GM12872 (cell line): Measurements from ENCODE around the gene SCG3.

Experiments used
- TF ChIP-seq, protein P1 (sequence below): IDR thresholded peaks from 3 replicates; pipeline ENCODE4 v1.5.1; 2011; ENCODE audit warnings: low read depth, mild to moderate bottlenecking, low read length, moderate library complexity; ENCODE audit not compliant: insufficient read depth

Gene SCG3

DNA sequence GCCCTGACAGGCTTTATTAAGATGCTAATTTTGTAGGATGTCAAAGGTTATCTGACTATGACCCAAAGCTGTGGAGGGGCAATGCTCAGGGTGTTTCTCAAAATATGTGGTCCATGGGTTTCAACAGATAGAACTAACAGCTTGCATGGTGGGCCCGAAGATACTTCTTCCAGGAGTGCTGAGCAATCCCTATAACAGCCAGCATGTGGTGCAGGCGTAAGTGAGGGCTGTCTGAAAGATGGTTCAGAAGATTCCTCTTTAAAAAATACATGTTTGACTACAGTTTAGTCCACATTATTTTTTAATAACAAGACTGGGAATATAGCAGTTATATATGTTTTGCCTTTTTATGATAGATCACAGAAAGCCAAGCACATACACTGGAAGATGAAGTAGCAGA is 7.6 kb downstream of the SCG3 start:
- TF ChIP-seq, protein P1, sequence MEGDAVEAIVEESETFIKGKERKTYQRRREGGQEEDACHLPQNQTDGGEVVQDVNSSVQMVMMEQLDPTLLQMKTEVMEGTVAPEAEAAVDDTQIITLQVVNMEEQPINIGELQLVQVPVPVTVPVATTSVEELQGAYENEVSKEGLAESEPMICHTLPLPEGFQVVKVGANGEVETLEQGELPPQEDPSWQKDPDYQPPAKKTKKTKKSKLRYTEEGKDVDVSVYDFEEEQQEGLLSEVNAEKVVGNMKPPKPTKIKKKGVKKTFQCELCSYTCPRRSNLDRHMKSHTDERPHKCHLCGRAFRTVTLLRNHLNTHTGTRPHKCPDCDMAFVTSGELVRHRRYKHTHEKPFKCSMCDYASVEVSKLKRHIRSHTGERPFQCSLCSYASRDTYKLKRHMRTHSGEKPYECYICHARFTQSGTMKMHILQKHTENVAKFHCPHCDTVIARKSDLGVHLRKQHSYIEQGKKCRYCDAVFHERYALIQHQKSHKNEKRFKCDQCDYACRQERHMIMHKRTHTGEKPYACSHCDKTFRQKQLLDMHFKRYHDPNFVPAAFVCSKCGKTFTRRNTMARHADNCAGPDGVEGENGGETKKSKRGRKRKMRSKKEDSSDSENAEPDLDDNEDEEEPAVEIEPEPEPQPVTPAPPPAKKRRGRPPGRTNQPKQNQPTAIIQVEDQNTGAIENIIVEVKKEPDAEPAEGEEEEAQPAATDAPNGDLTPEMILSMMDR = no peak; the same call in 2 of the 3 replicates

DNA sequence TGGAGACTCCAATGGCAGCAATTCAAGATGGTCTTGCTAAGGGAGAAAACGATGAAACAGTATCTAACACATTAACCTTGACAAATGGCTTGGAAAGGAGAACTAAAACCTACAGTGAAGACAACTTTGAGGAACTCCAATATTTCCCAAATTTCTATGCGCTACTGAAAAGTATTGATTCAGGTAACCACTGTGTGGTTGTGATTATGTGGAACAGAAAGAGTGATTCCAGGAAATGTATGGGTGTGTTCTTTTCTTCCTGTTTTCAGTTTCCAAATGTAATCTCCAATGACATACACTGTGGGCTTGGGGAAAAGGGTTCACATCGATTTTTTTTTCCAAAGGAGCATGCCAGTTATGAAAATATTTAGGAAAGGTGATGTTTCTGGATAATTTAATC is 10.9 kb downstream of the SCG3 start:
- TF ChIP-seq, protein P1 = no peak

DNA sequence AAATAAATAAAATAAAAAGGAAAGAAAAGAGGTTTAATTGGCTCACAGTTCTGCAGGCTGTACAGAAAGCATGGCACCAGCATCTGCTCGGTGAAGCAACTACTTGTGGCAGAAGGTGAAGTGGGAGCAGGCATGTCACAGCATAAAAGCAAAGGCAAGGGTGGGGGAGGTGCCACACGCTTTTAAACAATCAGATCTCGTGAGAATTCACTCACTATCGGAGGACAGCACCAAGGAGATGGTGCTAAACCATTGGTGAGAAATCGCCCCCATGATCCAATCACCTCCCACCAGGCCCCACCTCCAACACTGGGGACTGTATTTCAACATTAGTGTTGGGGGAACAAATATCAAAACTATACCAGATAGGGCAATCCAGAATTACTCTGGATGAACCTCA is 15.3 kb downstream of the SCG3 start:
- TF ChIP-seq, protein P1 = no peak

DNA sequence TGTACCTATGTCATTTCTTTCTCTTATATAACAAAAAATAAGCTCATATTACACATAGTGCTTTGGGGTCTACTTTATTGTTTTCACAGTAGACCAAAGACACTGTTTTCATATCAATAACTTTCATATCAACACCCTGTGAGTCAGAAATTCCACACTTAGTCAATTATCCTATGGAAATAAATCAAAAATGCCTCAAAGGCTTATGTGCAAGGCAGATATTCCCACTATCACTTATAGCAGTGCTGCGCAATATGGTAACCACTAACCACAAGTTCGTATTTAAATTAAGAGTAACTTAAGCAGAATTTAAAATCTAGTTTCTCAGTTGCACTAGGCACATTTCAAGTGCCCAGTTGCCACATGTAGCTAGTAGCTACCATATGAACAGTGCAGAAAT is 15.9 kb downstream of the SCG3 start:
- TF ChIP-seq, protein P1 = no peak

DNA sequence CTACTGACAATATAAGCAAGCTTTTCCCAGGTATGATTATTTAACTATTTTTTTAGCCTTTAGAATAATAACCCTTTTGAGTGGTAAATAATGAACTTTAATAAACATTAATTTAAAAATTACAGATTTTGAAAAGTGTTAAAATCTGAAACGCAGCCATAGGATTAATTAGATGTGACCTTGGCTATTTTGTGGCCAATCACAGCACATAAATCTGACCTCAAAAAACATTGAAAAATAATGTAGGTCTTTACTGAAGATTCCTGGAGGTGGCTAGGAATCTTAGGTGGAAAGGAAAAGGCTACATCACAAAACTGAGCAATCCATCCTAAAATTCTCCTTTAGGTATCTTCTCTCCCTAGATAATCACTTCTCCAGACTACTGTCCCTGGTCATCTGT is 18.1 kb downstream of the SCG3 start:
- TF ChIP-seq, protein P1 = no peak

DNA sequence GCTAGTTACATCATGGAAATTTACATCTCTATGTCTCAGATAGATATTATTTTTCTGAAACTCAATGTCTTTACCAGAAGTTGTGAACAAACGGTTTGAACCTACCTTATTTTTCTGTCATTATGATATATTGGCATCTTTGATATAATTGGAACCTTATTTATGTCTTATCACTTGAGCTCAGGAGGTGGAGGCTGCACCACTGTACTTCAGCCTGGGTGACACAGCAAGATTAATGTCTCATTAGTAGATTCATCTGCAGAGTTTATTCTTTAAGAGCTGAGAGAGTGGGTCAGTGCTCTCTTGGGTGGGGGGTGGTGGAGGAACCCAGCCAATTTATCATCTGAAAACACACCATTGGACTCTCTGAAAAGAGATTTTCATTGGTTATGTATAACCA is 21.4 kb downstream of the SCG3 start:
- TF ChIP-seq, protein P1 = no peak

DNA sequence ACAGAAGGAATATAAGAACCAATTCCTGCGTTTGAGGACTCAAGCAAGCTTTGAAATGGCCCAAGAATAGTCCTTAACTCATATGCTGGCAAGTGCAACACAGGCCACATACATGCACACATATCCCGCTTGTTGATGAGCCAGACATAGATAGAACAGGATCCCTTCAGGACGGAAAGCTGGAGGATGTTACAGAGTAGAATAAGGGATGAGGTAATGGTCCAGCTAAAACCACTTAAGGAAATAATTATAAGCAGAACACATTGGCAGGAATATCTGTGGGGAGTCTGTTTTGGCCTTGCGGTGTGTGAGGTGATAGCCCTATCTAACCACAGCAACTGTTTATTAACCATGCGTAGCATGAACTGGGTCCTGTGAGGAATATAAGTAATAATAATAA is 25.0 kb downstream of the SCG3 start:
- TF ChIP-seq, protein P1 = no peak
